Body of pancreas (tissue), 4 donors: ENCODE data around the gene MAL.

Source experiments
- POLR2A ChIP-seq, 3 donors: fragments of 450-650 bp; IDR thresholded peaks; one replicate each; pipeline ENCODE4 v1.6.1; 2016; ENCODE audit warnings: antibody characterized with exemption in 3 of 3, mild to moderate bottlenecking in 2 of 3
- TF ChIP-seq, protein P1 (sequence below), 7 experiments: fragments of 450-650 bp in 4 of 7; fragments of 200-600 bp in 3 of 7; sonication (generic) in 3 of 7; IDR thresholded peaks; one replicate each; pipeline ENCODE4 v1.5.1; 2016 to 2019; ENCODE audit warnings: antibody characterized with exemption in 7 of 7

DNA sequence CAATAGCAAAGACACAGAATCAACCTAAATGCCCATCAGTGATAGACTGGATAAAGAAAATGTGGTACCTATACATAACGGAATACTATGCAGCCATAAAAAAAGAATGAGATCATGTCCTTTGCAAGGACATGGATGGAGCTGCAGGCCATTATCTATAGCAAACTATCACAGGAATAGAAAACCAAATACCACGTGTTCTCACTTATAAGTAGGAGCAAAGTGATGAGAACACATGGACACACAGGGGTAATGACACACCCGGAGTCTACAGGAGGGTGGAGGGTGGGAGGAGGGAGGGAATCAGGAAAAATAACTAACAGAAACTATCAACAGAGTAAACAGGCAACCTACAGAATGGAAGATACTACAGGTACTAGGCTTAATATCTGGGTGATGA, 46.6 kb upstream of the MAL start:
- TF ChIP-seq, protein P1, sequence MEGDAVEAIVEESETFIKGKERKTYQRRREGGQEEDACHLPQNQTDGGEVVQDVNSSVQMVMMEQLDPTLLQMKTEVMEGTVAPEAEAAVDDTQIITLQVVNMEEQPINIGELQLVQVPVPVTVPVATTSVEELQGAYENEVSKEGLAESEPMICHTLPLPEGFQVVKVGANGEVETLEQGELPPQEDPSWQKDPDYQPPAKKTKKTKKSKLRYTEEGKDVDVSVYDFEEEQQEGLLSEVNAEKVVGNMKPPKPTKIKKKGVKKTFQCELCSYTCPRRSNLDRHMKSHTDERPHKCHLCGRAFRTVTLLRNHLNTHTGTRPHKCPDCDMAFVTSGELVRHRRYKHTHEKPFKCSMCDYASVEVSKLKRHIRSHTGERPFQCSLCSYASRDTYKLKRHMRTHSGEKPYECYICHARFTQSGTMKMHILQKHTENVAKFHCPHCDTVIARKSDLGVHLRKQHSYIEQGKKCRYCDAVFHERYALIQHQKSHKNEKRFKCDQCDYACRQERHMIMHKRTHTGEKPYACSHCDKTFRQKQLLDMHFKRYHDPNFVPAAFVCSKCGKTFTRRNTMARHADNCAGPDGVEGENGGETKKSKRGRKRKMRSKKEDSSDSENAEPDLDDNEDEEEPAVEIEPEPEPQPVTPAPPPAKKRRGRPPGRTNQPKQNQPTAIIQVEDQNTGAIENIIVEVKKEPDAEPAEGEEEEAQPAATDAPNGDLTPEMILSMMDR (IDR thresholded peaks at IDR 0.05): no peak
- TF ChIP-seq POLR2A (IDR thresholded peaks at IDR 0.05): no peak
